ENCODE data around the gene SCG2.

The SCG2 gene

GRCh38 chr2:223585666-223586065 lies 16.5 kb downstream of the SCG2 start:
- TF ChIP-seq POLR2AphosphoS5 (IDR thresholded peaks at IDR 0.05; ENCODE audit: low read depth, low read length) (no peak), FOXP2 (optimal IDR thresholded peaks at IDR 0.05; ENCODE audit: borderline replicate concordance, extremely low read depth, extremely low read length, insufficient read depth) (no peak), SIN3A (IDR thresholded peaks at IDR 0.05; ENCODE audit: borderline replicate concordance, insufficient read depth, low read length) (no peak), TAF1 (IDR thresholded peaks at IDR 0.05; ENCODE audit: borderline replicate concordance, insufficient read depth, low read length) (no peak)
- TF ChIP-seq, protein P1, sequence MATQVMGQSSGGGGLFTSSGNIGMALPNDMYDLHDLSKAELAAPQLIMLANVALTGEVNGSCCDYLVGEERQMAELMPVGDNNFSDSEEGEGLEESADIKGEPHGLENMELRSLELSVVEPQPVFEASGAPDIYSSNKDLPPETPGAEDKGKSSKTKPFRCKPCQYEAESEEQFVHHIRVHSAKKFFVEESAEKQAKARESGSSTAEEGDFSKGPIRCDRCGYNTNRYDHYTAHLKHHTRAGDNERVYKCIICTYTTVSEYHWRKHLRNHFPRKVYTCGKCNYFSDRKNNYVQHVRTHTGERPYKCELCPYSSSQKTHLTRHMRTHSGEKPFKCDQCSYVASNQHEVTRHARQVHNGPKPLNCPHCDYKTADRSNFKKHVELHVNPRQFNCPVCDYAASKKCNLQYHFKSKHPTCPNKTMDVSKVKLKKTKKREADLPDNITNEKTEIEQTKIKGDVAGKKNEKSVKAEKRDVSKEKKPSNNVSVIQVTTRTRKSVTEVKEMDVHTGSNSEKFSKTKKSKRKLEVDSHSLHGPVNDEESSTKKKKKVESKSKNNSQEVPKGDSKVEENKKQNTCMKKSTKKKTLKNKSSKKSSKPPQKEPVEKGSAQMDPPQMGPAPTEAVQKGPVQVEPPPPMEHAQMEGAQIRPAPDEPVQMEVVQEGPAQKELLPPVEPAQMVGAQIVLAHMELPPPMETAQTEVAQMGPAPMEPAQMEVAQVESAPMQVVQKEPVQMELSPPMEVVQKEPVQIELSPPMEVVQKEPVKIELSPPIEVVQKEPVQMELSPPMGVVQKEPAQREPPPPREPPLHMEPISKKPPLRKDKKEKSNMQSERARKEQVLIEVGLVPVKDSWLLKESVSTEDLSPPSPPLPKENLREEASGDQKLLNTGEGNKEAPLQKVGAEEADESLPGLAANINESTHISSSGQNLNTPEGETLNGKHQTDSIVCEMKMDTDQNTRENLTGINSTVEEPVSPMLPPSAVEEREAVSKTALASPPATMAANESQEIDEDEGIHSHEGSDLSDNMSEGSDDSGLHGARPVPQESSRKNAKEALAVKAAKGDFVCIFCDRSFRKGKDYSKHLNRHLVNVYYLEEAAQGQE (IDR thresholded peaks at IDR 0.05; ENCODE audit: insufficient read depth in 1 of 2, low read depth in 2 of 2, low read length in 2 of 2) = no peak

GRCh38 chr2:223582001-223582400 lies 20.2 kb downstream of the SCG2 start:
- TF ChIP-seq TAF1 (IDR thresholded peaks at IDR 0.05; ENCODE audit: borderline replicate concordance, insufficient read depth, low read length) = no peak
- TF ChIP-seq, protein P1 (IDR thresholded peaks at IDR 0.05; ENCODE audit: insufficient read depth in 1 of 2, low read depth in 2 of 2, low read length in 2 of 2) = no peak
- no peak for TF ChIP-seq FOXP2 (optimal IDR thresholded peaks at IDR 0.05; ENCODE audit: borderline replicate concordance, extremely low read depth, extremely low read length, insufficient read depth)
- no peak for TF ChIP-seq SIN3A (IDR thresholded peaks at IDR 0.05; ENCODE audit: borderline replicate concordance, insufficient read depth, low read length)
- no peak for TF ChIP-seq POLR2AphosphoS5 (IDR thresholded peaks at IDR 0.05; ENCODE audit: low read depth, low read length)

- TF ChIP-seq, protein P1 (IDR thresholded peaks at IDR 0.05; ENCODE audit: insufficient read depth in 1 of 2, low read depth in 2 of 2, low read length in 2 of 2) = no peak
- TF ChIP-seq SIN3A (IDR thresholded peaks at IDR 0.05; ENCODE audit: borderline replicate concordance, insufficient read depth, low read length) (no peak), FOXP2 (optimal IDR thresholded peaks at IDR 0.05; ENCODE audit: borderline replicate concordance, extremely low read depth, extremely low read length, insufficient read depth) (no peak), TAF1 (IDR thresholded peaks at IDR 0.05; ENCODE audit: borderline replicate concordance, insufficient read depth, low read length) (no peak), POLR2AphosphoS5 (IDR thresholded peaks at IDR 0.05; ENCODE audit: low read depth, low read length) (no peak)
These were observed 21.2 kb downstream of the SCG2 start for GRCh38 chr2:223580951-223581350.

- no peak for TF ChIP-seq POLR2AphosphoS5 (IDR thresholded peaks at IDR 0.05; ENCODE audit: low read depth, low read length)
- TF ChIP-seq, protein P1 (IDR thresholded peaks at IDR 0.05; ENCODE audit: insufficient read depth in 1 of 2, low read depth in 2 of 2, low read length in 2 of 2) = 0 out of 4 replicates have a peak, but pooled peaks of 1 of the 2 experiments have one; percentile 16
These were observed 23.3 kb downstream of the SCG2 start for GRCh38 chr2:223578846-223579245.

DNA sequence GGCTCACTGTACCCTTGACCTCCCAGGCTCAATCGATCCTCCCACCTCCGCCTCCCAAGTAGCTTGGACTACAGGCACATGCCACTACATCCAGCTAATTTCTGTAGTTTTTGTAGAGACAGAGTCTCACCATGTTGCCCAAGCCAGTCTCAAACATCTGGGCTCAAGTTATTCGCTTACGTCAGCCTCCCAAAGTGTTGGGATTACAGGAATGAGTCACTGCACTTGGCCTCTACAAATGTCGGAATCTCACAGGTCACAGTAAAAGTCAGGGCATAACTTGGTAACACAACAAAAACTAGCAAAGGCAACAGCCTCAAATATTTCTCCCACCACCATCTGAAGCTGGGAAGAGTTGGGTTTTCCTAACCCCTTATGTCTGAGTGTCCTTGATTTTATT lies 25.3 kb downstream of the SCG2 start:
- TF ChIP-seq, protein P1 (IDR thresholded peaks at IDR 0.05; ENCODE audit: insufficient read depth in 1 of 2, low read depth in 2 of 2, low read length in 2 of 2) = 0 out of 4 replicates have a peak, but pooled peaks of 1 of the 2 experiments have one; percentile 38
- TF ChIP-seq SIN3A (IDR thresholded peaks at IDR 0.05; ENCODE audit: borderline replicate concordance, insufficient read depth, low read length) = no peak
- no peak for TF ChIP-seq TAF1 (IDR thresholded peaks at IDR 0.05; ENCODE audit: borderline replicate concordance, insufficient read depth, low read length)
- TF ChIP-seq FOXP2 (optimal IDR thresholded peaks at IDR 0.05; ENCODE audit: borderline replicate concordance, extremely low read depth, extremely low read length, insufficient read depth) = no peak
- TF ChIP-seq POLR2AphosphoS5 (IDR thresholded peaks at IDR 0.05; ENCODE audit: low read depth, low read length) = peak; percentile 43

All from PFSK-1 (cell line).